ENCODE results near the gene KLHL29. TPM values are rescaled to one million over a fixed set of nuclear protein-coding genes. Genes with fewer than 3 reads are reported as not detected.

Gene KLHL29
- total RNA-seq, 6 experiments from 2014 or later: 1.2 to 10.2 (median 6.4) TPM

GRCh38 chr2:23453836-23454460 lies 69.0 kb downstream of the KLHL29 start:
- intact Hi-C loops (cut with DNase I): no loop called here
- no peaks in the 10 kb centered on the region for H3K9me3 ChIP-seq
- H3K4me1 ChIP-seq: no peaks in the 10 kb centered on the region
- TF ChIP-seq POLR2A (IDR thresholded peaks at IDR 0.05) (no peak), CTCF (IDR thresholded peaks at IDR 0.05) (no peak)
- no peak overlapping the region for H3K27ac ChIP-seq
- 37% methylated on average over 9 of the region's 10 CpGs for WGBS (ENCODE audit: insufficient coverage, low coverage, low lambda C conversion rate, missing lambda C conversion rate)
- no peak for ATAC-seq
- H3K27me3 ChIP-seq: no peaks in the 10 kb centered on the region
- no peak for DNase-seq
- H3K36me3 ChIP-seq: no peaks in the 10 kb centered on the region
- H3K4me3 ChIP-seq: no peak overlapping the region

- no peaks in the 10 kb centered on the region for H3K27me3 ChIP-seq
- ATAC-seq: no peak
Measured at GRCh38 chr2:23454501-23455120, 69.6 kb downstream of the KLHL29 start.

GRCh38 chr2:23456396-23456795 lies 71.4 kb downstream of the KLHL29 start:
- no peak for ATAC-seq
- no peaks in the 10 kb centered on the region for H3K9me3 ChIP-seq
- intact Hi-C loops (cut with DNase I): no loop called here
- H3K27ac ChIP-seq: no peak overlapping the region
- TF ChIP-seq POLR2A (IDR thresholded peaks at IDR 0.05) (no peak), CTCF (IDR thresholded peaks at IDR 0.05) (no peak)
- H3K4me3 ChIP-seq: no peak overlapping the region
- H3K27me3 ChIP-seq: no peaks in the 10 kb centered on the region
- no peak for DNase-seq
- WGBS (ENCODE audit: insufficient coverage, low coverage, low lambda C conversion rate, missing lambda C conversion rate): 94% methylated on average over 17 of the region's 17 CpGs
- H3K4me1 ChIP-seq: no peaks in the 10 kb centered on the region
- no peaks in the 10 kb centered on the region for H3K36me3 ChIP-seq

More at GRCh38 chr2:23454501-23455120, 69.6 kb downstream of the KLHL29 start:
- intact Hi-C loops (cut with DNase I): no loop called here
- Histone ChIP-seq H3K9me3 (no peaks in the 10 kb centered on the region), H3K27ac (no peak overlapping the region), H3K36me3 (no peaks in the 10 kb centered on the region), H3K4me3 (no peak overlapping the region), H3K4me1 (no peaks in the 10 kb centered on the region)
- no peak for DNase-seq
- WGBS (ENCODE audit: insufficient coverage, low coverage, low lambda C conversion rate, missing lambda C conversion rate): 47% methylated on average over 11 of the region's 11 CpGs
- no peak for TF ChIP-seq CTCF (IDR thresholded peaks at IDR 0.05)
- TF ChIP-seq POLR2A (IDR thresholded peaks at IDR 0.05): no peak

DNA sequence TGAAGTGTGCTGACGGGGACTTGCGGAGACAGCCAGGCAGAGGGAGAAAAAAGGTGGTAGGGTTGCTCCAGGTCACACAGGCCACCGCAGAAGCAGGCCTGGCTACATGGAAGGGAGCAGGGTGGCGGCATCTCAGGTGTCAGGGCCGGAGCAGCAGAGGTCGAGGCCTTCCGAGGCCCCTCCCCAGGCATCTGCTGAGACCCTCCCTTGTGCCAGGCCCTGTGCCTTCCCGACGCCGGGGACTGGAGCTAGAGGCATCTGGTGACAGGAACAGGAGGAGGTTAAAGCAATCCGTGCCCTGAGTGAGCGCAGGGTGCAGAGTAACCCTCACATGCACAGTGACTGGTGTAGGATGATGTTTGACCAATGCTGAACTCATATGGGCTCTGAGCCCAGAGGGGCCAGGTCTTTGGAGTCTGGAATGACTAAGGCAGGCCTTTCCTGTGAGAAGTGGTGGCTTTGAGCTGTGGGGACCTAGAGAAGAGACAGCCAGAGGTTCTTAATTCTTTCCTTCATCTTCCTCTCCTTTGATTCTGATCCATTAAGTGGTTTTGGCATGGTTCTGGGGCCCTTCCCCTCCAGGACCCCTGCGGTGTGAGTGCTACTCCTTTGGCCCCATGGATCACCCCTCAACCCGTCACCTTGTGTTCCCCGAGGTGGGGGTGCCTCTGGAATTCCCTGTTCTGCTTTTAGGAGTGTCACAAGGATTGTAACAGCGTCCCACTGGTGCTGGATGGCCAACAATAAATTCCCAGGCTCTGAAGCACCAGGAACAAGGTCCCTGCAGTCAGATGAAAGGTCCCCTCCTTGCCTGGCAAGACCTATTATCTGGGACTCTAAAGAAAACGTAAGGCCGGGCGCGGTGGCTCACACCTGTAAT lies 72.1 kb downstream of the KLHL29 start:
- TF ChIP-seq CTCF (IDR thresholded peaks at IDR 0.05): no peak
- no peak for TF ChIP-seq POLR2A (IDR thresholded peaks at IDR 0.05)
- DNase-seq (no peak), ATAC-seq (peak in 1 of 4 donors; percentile 41)
- no peaks in the 10 kb centered on the region for H3K27me3 ChIP-seq
- intact Hi-C loops (cut with DNase I): no loop called here
- H3K27ac ChIP-seq: no peak overlapping the region
- H3K36me3 ChIP-seq: no peaks in the 10 kb centered on the region
- no peaks in the 10 kb centered on the region for H3K9me3 ChIP-seq
- no peaks in the 10 kb centered on the region for H3K4me1 ChIP-seq
- 91% methylated on average over 9 of the region's 20 CpGs for WGBS (ENCODE audit: insufficient coverage, low coverage, low lambda C conversion rate, missing lambda C conversion rate)
- no peak overlapping the region for H3K4me3 ChIP-seq
